Activated effector memory CD4-positive, alpha-beta T cell treated with anti-CD3 and anti-CD28 coated beads, Interleukin-2, amount 50 U/mL, for 16 hours (primary cell): ENCODE results near the gene PLCXD1.
"Not testable (repeated sequence)": the region's sequence is repeated elsewhere in the genome, so short reads cannot be mapped to it uniquely, and the experiment has no call there.

Experiments used
- DNase-seq: peaks from one replicate; pipeline ENCODE4 v3.0.0-alpha.2; 2020

The PLCXD1 gene

GRCh38 chrX:264006-264405 is 17.2 kb upstream of the PLCXD1 start:
- DNase-seq = peak; percentile 33

GRCh38 chrX:264634-265455 is 16.3 kb upstream of the PLCXD1 start:
- no peak for DNase-seq

- DNase-seq = peak; percentile 38
These were observed 15.7 kb upstream of the PLCXD1 start for GRCh38 chrX:265502-265901.

- peak; percentile 58 for DNase-seq
These were observed 13.4 kb upstream of the PLCXD1 start for GRCh38 chrX:267771-268261.

- DNase-seq = no peak
These were observed 10.3 kb upstream of the PLCXD1 start for GRCh38 chrX:270848-271367.

GRCh38 chrX:274904-275475 is 6.2 kb upstream of the PLCXD1 start:
- DNase-seq = no peak

GRCh38 chrX:275476-275966 is 5.7 kb upstream of the PLCXD1 start:
- no peak for DNase-seq

- DNase-seq = peak; percentile 84
These were observed 5.1 kb upstream of the PLCXD1 start for GRCh38 chrX:275967-276580.

GRCh38 chrX:276581-277201 is 4.5 kb upstream of the PLCXD1 start:
- peak; percentile 78 for DNase-seq

- DNase-seq = not testable (repeated sequence)
These were observed 1.2 kb upstream of the PLCXD1 start for GRCh38 chrX:279757-280604.

- not testable (repeated sequence) for DNase-seq
These were observed 459 bp upstream of the PLCXD1 start for GRCh38 chrX:280722-281121.

- not testable (repeated sequence) for DNase-seq
These were observed 960 bp downstream of the PLCXD1 start for GRCh38 chrX:282000-282681.

- peak; percentile 96 for DNase-seq
These were observed 2.1 kb downstream of the PLCXD1 start for GRCh38 chrX:283115-283845.

GRCh38 chrX:285076-285677 is 4.0 kb downstream of the PLCXD1 start:
- no peak for DNase-seq

- DNase-seq = peak; percentile 41
These were observed 6.5 kb downstream of the PLCXD1 start for GRCh38 chrX:287670-288069.

- no peak for DNase-seq
These were observed 7.4 kb downstream of the PLCXD1 start for GRCh38 chrX:288561-288991.

GRCh38 chrX:290476-291166 is 9.4 kb downstream of the PLCXD1 start:
- peak; percentile 46 for DNase-seq

GRCh38 chrX:291411-291901 is 10.3 kb downstream of the PLCXD1 start:
- peak; percentile 58 for DNase-seq
